Measurements from ENCODE around the gene UBR3.
"Not testable (repeated sequence)": the region's sequence is repeated elsewhere in the genome, so short reads cannot be mapped to it uniquely, and the experiment has no call there.

UBR3 gene

DNA sequence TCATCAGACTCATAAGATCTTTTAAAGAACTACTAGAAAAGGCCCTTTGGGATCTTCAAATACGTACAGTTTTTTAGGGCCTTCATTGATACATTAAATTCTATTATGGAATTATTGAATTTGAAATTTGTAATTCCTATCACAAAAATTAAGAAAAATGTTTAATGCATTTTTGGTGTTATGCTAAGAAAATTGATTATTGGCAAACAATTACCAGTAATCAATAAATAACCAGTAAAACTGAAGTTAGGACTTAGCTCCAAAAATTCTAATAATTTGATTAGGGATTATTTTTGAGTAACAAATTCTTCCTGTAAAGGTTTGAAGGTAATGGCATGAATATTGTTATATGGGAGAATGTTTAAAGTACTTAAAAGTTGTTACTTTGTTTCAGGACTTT lies 119.3 kb downstream of the UBR3 start:
- DNase-seq: no peak

DNA sequence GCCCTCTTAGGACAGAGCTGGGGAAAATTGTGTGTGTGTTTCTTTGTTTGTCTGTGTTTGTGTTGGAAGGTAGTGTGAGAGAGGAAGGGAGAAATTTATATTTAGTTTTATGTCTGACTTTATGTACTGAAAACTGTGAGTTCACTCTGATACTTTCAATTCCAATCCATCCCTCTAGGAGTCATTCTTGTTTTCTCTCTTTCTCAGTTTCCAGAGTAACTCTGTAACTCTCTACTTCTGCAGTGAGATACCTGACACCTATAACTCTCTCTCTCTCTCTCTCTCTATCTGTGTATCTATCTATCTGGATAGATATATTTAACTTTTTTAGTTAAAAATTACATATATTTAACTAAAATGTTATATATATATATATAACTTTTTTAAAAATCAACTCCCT lies 128.7 kb downstream of the UBR3 start:
- DNase-seq: no peak

DNA sequence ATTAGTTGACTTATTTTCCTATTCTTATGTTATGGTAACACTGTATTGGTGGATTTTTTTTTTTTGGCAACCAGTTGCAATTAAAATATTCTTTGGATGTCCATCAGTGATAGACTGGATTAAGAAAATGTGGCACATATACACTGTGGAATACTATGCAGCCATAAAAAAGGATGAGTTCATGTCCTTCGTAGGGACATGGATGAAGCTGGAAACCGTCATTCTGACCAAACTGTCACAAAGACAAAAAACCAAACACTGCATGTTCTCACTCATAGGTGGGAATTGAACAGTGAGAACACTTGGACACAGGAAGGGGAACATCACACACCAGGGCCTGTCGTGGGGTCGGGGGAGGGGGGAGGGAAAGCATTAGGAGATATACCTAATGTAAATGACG lies 130.0 kb downstream of the UBR3 start:
- not testable (repeated sequence) for DNase-seq

GRCh38 chr2:169961911-169962310 lies 134.7 kb downstream of the UBR3 start:
- no peak for DNase-seq

GRCh38 chr2:169963786-169964185 lies 136.5 kb downstream of the UBR3 start:
- DNase-seq: no peak

GRCh38 chr2:169964740-169965139 lies 137.5 kb downstream of the UBR3 start:
- no peak for DNase-seq

DNA sequence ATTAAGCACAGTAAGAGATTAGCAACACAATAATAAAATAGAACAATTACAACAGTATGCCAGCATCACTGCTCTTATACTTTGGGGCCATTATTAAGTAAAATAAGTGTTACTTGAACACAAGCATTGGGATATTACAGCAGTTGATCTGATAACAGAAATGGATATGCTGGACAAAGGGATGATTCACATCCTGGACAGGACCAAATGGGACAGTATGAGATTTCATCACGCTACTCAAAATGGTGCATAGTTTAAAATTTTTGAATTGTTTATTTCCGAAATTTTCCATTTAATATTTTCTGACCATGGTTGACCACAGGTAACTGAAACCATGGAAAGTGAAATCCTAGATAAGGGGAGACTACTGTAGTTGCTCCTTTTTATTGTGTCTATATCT lies 138.2 kb downstream of the UBR3 start:
- DNase-seq: no peak

- no peak for DNase-seq
These were observed 139.2 kb downstream of the UBR3 start for GRCh38 chr2:169966454-169966853.

DNA sequence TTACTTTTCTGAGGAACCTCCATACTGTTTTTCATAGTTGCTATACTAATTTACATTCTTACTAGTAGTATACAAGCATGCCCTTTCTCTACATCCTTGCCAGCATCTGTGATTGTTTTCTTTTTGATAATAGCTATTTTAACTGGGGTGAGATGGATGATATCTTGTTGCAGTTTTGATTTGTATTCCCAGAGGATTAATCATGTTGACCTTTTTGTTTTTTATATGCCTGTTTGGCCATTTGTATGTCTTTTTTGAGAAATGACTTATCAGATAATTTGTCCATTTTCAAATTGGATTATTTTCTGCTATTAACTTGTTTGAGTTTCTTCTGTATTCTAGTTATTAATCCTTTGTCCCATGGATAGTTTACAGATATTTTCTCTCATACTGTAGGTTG lies 141.5 kb downstream of the UBR3 start:
- no peak for DNase-seq

- no peak for DNase-seq
These were observed 148.0 kb downstream of the UBR3 start for GRCh38 chr2:169975221-169975620.

GRCh38 chr2:169976335-169976851 lies 149.1 kb downstream of the UBR3 start:
- no peak for DNase-seq

DNA sequence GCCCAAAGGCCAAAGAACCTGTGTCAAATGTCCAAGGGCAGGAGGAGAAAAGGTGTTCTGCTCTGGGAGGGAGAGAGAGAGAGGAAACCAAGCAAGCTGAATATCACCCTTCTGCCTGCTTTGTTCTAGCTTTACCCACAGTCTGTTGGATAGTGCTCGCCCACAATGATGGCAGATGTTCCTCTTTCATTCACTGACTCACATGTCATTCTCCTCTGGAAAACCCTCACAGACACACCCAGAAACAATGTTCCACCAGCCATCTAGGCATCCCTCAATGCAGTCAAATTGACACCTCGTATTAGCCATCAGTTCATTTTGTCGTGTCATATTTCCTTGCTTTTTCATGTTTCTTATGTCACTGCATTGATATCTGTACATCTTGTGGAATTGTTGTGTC lies 150.3 kb downstream of the UBR3 start:
- DNase-seq: no peak

- no peak for DNase-seq
These were observed 151.3 kb downstream of the UBR3 start for GRCh38 chr2:169978402-169979017.

GRCh38 chr2:169979025-169979424 lies 151.8 kb downstream of the UBR3 start:
- DNase-seq: no peak

GRCh38 chr2:169980001-169980400 lies 152.7 kb downstream of the UBR3 start:
- DNase-seq: no peak

DNA sequence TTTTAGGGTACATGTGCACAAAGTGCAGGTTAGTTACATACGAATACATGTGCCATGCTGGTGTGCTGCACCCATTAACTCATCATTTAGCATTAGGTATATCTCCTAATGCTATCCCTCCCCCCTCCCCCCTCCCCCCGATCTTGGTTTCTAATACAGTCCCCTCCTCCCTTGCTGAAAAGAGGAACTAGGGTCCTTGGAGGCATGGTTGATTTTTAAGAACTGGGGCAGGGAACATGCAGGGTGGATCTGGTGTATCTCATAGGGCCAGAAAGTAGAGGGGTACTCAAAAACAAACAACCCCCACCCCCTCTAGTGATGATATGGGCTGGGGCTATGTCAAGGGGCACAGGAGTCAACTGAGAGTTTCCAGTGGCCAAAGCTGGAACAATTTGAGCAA lies 153.4 kb downstream of the UBR3 start:
- no peak for DNase-seq

DNA sequence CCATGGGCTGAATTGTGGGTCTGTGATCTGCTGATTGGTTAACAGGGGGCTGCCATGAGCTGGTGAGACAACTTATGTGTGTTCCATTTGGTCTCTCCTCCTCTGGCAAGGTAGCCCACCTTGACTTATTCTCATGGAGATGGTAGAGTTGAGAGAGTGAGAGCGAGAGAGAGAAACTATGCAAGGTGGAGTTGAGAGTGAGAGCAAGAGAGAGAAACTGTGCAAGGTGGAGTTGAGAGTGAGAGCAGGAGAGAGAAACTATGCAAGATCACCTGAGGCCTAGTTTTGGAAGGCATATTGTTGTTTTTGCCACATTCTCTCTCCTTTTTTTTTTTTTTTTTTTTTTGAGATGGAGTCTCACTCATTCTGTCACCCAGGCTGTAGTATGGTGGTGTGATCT lies 155.7 kb downstream of the UBR3 start:
- no peak for DNase-seq

DNA sequence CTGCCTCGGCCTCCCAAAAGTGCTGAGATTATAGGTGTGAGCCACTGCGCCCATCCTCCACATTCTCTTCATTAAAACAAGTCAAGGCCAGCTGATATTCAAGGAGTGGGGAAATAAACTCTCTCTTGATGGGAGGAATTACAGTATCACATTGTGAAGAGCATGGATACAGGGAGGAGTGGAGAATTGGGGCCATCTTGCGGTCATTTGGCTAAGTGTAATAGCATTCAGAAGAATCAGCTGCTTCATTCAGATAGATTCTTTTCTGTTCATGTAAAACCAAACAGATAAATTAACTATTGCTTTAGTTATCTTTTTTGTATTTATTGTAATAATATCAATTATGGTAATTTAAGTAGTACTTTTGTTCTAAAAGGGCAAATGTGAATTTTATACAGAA lies 156.3 kb downstream of the UBR3 start:
- no peak for DNase-seq

GRCh38 chr2:169984145-169984544 lies 156.9 kb downstream of the UBR3 start:
- DNase-seq: no peak

GRCh38 chr2:169994752-169995151 lies 167.5 kb downstream of the UBR3 start:
- DNase-seq: no peak

DNA sequence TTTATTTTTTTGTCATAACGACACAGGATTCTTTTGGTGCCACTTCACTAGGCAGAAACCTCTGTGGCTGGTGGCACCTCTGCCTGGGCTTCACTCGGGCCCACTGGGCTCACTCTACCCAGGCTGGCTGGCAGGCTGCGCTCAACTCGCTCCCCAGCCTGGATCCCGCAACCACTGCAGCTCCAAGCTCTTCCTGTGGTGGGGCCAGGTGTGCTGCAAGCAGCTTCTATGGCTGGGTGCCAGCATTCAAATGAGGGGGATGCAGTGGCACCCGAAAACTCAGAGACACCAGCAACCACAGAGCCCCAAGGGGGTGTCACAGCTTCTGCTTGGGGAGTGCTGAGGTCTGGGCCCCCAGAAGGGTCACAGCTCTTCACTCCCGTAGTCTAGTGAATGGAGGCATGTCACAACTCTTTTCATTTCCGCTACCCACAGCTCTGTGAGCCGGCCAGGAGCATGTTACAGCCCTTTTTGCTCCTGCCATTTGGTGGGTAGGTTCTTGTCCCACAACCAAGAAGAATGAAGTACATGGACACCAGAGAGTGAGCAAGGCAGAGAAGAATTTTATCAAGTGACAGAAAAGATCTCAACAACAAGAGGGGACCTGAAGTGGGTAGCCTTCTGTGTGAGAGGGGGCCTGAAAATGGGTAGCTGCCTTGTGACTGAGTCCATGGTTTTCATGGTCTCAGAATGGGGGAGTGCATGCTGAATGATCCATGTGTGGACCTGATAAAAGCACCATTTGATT lies 170.1 kb downstream of the UBR3 start:
- DNase-seq: no peak

GRCh38 chr2:169999054-169999453 lies 171.8 kb downstream of the UBR3 start:
- DNase-seq: peak in 1 of 2 experiments; percentile 20

GRCh38 chr2:170002096-170002495 lies 174.8 kb downstream of the UBR3 start:
- DNase-seq: no peak

DNA sequence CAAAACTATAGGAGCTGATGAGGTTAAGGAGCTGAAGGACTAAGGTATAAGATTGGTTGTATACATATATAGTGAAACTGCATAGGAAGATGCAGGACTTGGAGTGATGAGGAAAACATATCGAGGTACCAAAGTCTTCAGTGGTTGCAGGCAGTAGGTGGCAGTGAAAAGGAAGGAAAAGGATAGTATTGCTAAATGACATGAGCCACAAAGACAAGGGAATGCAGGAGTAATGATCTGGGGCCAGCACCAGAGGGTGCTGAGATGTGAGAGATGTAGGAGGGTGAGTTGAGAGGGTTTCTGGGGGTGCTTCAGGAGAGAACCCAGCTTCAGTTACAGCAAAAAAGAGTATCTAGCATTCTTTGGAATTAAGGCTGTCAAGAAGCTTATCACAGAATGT lies 178.4 kb downstream of the UBR3 start:
- no peak for DNase-seq
